Stomach (tissue), 9 donors: ENCODE data around the gene BCR. TPM values are rescaled to one million over a fixed set of nuclear protein-coding genes. Genes with fewer than 3 reads are reported as not detected.

ENCODE experiments used
- DNase-seq, 2 donors: peaks; one replicate each; pipeline versions ENCODE4 v3.0.0 to v3.0.0-alpha.2; 2013 to 2019
- H3K27ac ChIP-seq, 5 donors: fragments of 200-600 bp in 4 of 5; sonication (generic) in 4 of 5; one replicate each; pipeline ENCODE4 v1.5.1; 2013 to 2019; ENCODE audit warnings: mild to moderate bottlenecking in 1 of 5, moderate library complexity in 1 of 5
- H3K27me3 ChIP-seq, 3 donors: fragments of 200-600 bp; sonication (generic); one replicate each; pipeline ENCODE4 v1.5.1; 2017 to 2019; ENCODE audit warnings: mixed run types in 1 of 3
- H3K36me3 ChIP-seq, 4 donors: fragments of 200-600 bp; sonication (generic); 1 replicate in 3 of 4; 2 replicates in 1 of 4; pipeline ENCODE4 v1.5.1; 2016 to 2019
- H3K4me1 ChIP-seq, 4 donors: fragments of 200-600 bp; sonication (generic); one replicate each; pipeline ENCODE4 v1.5.1; 2016 to 2019
- H3K4me3 ChIP-seq, 4 donors: fragments of 200-600 bp; sonication (generic) in 3 of 4; one replicate each; pipeline ENCODE4 v1.5.1; 2016 to 2019; ENCODE audit warnings: mild to moderate bottlenecking in 1 of 4
- H3K9me3 ChIP-seq, 4 donors: fragments of 200-600 bp; sonication (generic); one replicate each; pipeline ENCODE4 v1.5.1; 2016 to 2019
- CTCF ChIP-seq, 7 experiments: fragments of 450-650 bp in 4 of 7; fragments of 200-600 bp in 3 of 7; sonication (generic) in 3 of 7; IDR thresholded peaks; one replicate each; pipeline ENCODE4 v1.5.1; 2016 to 2019; ENCODE audit warnings: antibody characterized with exemption in 7 of 7, control low read depth in 2 of 7, mild to moderate bottlenecking in 1 of 7
- EP300 ChIP-seq: sonication (generic); formaldehyde crosslinking; IDR thresholded peaks from one replicate; pipeline ENCODE4 v1.6.1; 2017; ENCODE audit warnings: antibody characterized with exemption
- POLR2A ChIP-seq, 4 donors: fragments of 450-650 bp; IDR thresholded peaks; one replicate each; pipeline ENCODE4 v1.6.1; 2016; ENCODE audit warnings: antibody characterized with exemption in 4 of 4, control low read depth in 2 of 4, mild to moderate bottlenecking in 1 of 4, moderate library complexity in 1 of 4
- POLR2AphosphoS5 ChIP-seq, 3 donors: sonication (generic); formaldehyde crosslinking; IDR thresholded peaks; one replicate each; pipeline ENCODE4 v1.6.1; 2016; ENCODE audit warnings: antibody characterized with exemption in 3 of 3
- WGBS, 5 donors: extraction: QIAGEN DNeasy Blood & Tissue Kit in 3 of 5; methylation state at CpG; one replicate each; pipeline versions ENCODE4 v1.1.5 to v1.1.7; 2013 to 2018; 5-methylcytosine and 5-hydroxymethylcytosine counted together
- intact Hi-C: fragments of 100-400 bp; cut with DNase I; formaldehyde crosslinking; loops from one replicate; pipeline ENCODE4 v1.15.1; 2023; ENCODE audit warnings: low total_unique reads
- polyA plus RNA-seq, 3 donors: library from polyadenylated mRNA; stranded (reverse); fragments of 200-250 nt; gene quantifications; one replicate each; pipeline ENCODE4 v1.2.3, GENCODE V29; 2013
- total RNA-seq, 5 donors: library from RNA; depleted of rRNA; stranded (reverse); fragments of >200 nt; gene quantifications; one replicate each; pipeline versions ENCODE4 v1.1.0 to v1.2.3, GENCODE V29; 2014 to 2016
- donor health status: healthy with polysubstance abuse.
- donor health status: Bipolar disorder and iron deficiency.
- donor health status: healthy.

BCR gene
- total and polyA plus RNA-seq, 8 donors = 10.4 to 80.1 (median 19.6) TPM

GRCh38 chr22:23219317-23219716, 39.0 kb downstream of the BCR start:
- no peak for TF ChIP-seq CTCF (IDR thresholded peaks at IDR 0.05)
- TF ChIP-seq POLR2AphosphoS5 (IDR thresholded peaks at IDR 0.05) = no peak
- no peak for TF ChIP-seq POLR2A (IDR thresholded peaks at IDR 0.05)
- no peak for TF ChIP-seq EP300
- Histone ChIP-seq H3K9me3 (no peaks in the 10 kb centered on the region), H3K4me3 (peak overlapping the region in 1 of 4 donors; percentile 21), H3K36me3 (no peaks in the 10 kb centered on the region), H3K27ac (peak overlapping the region in 4 of 5 donors; percentile 48 to 86 (median 70)), H3K27me3 (no peaks in the 10 kb centered on the region), H3K4me1 (peaks cover 68 to 100% (median 95%) of the 10 kb centered on the region in 4 donors)
- intact Hi-C loops = no loop called here
- DNase-seq = no peak
- 81 to 88% (median 84%) methylated on average over 9 to 10 of the region's 10 CpGs for WGBS, 5 donors

GRCh38 chr22:23219822-23220484, 39.6 kb downstream of the BCR start:
- Histone ChIP-seq H3K4me1 (peaks cover 74 to 100% (median 95%) of the 10 kb centered on the region in 4 donors), H3K4me3 (no peak overlapping the region)
- intact Hi-C loops = no loop called here

DNA sequence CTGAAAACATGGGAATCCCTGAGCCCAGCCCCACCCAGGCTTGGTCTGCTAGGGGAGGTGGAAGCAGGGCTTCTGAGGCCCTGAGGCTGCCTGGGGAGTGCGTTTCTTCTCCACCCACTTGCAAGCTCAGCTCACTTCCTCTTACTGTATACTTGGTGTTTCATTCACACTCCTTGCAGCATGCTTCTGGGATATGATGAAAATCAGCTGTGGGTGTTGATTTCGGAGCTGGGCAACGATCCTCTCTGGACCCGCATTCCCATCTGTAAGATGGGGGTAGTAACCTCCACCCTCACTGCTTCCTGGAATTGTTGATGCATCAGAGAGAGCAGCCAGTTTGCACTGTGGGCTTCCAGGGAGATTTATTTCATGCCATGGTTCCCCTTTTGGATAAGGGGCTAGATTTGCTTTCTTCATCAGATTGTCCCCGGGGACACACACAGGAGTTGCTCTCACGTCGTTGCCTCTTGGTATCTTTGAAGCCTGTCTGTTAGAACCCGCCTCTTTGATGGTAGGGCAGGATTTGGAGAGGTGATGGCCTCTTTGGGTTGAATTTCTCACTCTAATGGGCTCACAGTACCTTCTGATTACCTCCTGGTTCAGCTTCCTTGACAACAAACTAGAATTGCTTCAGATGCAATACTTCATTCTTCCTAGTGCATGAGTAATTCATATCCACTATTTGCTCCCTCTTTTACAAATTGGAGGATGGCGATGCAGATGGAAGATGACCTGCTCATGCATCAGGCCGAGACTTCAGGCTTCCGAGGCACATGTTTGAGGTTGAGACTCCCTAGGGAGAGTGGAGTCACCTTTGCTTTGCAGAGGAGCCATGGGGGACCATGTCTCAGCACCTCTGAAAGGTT, 40.4 kb downstream of the BCR start:
- peak in 1 of 2 donors; percentile 69 for DNase-seq
- WGBS, 5 donors = 52 to 62% (median 54%) methylated on average over 11 of the region's 11 CpGs

More at GRCh38 chr22:23219822-23220484, 39.6 kb downstream of the BCR start:
- H3K9me3 ChIP-seq = no peaks in the 10 kb centered on the region
- TF ChIP-seq CTCF (IDR thresholded peaks at IDR 0.05) (no peak), EP300 (no peak), POLR2A (IDR thresholded peaks at IDR 0.05) (no peak), POLR2AphosphoS5 (IDR thresholded peaks at IDR 0.05) (peak in 1 of 3 donors; percentile 33)
- peak; percentile 51 to 68 for DNase-seq
- H3K36me3 ChIP-seq = no peaks in the 10 kb centered on the region
- WGBS, 5 donors = 47 to 56% (median 50%) methylated on average over 12 of the region's 12 CpGs
- H3K27me3 ChIP-seq = no peaks in the 10 kb centered on the region
- peak overlapping the region in 4 of 5 donors; percentile 39 to 86 (median 70) for H3K27ac ChIP-seq

More for the DNA sequence above, 40.4 kb downstream of the BCR start:
- no peak for TF ChIP-seq CTCF (IDR thresholded peaks at IDR 0.05)
- no peak for TF ChIP-seq POLR2AphosphoS5 (IDR thresholded peaks at IDR 0.05)
- TF ChIP-seq EP300 = no peak
- no peak for TF ChIP-seq POLR2A (IDR thresholded peaks at IDR 0.05)
- intact Hi-C loops = no loop called here
- H3K4me3 ChIP-seq = no peak overlapping the region
- peaks cover 77 to 100% (median 95%) of the 10 kb centered on the region in 4 donors for H3K4me1 ChIP-seq
- H3K27ac ChIP-seq = peak overlapping the region in 3 of 5 donors; percentile 12 to 86 (median 73)
- no peaks in the 10 kb centered on the region for H3K36me3 ChIP-seq
- no peaks in the 10 kb centered on the region for H3K9me3 ChIP-seq
- no peaks in the 10 kb centered on the region for H3K27me3 ChIP-seq
